GM18909 (cell line): ENCODE data around the gene CPLX3.

Source experiments
- ATAC-seq: cut with Tn5 transposase; IDR thresholded peaks from one replicate; pipeline ENCODE4 v1.9.1; 2021; ENCODE audit warnings: mild to moderate bottlenecking; ENCODE audit not compliant: unreplicated experiment, poor library complexity

Gene CPLX3

DNA sequence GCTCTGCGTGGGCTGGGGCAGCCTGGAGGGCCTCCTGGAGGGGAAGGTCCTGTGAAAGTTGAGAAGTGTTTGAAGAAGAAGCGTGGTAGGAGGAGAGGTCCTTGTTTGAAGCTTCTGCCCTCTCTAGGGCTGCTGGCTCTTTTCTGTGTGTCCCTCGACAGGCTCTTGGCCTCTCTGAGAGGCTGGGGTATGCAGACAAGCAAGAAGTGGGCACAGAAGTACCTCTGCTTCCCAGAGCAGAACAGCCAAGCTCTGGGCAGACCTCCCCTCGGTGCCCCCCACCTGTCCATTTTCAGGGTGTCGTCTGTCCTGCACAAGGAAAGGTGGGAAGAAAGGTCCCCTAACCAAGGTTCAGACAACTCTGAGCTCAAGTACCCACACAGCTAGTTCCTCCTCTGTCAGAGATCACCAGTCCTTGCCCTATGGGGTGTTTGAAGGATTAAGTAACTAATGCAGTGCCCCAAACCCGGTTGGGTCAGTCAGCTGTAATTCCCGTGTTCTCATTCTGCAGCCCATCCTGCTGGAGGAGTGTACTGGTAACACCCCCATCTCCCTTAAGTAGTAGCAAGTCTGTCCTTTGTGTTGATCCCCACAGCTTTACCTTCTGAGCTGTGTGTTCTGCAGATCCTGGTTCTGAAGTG lies 38.3 kb upstream of the CPLX3 start:
- ATAC-seq: no peak

- ATAC-seq: peak; percentile 34
Measured at GRCh38 chr15:74788683-74789151, 37.7 kb upstream of the CPLX3 start.

DNA sequence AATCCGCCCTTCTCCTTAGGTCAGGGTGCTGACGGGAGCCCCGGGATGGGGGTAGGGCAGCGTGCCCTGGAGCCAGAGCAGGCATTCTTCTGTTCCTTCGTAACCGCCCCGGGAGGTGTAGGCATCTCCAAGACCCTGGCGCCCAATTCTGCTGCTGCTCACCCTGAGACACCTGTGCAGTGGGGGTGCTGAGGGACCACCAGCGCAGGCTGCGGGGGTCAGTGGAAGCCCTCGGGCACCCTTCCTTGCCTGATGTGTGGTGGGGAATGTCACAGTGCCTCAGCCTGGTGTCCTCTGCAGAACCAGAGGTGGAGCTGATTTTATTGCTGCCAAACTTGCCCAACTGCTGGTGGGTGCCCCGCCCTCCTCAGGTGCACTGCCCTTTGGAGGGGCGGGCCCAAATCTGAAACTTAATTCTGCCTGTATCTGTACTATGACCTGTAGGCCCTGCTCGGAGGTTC lies 37.2 kb upstream of the CPLX3 start:
- no peak for ATAC-seq

DNA sequence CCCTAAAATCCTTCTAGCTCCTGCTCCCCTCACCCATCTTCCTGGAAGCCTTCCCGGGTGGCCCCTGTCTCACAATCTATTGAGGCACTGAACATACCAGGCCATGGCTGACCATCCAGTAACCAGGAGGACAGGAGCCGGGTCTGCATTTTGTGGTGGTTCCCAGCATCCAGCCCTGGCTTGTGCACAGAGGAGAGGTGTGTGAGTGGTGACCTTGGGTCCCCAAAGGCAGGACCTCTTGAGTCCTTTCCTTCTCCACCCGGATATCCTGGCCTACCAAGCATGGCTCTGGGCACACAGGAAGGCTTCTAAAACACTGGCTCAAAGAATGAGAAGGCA lies 36.7 kb upstream of the CPLX3 start:
- no peak for ATAC-seq

DNA sequence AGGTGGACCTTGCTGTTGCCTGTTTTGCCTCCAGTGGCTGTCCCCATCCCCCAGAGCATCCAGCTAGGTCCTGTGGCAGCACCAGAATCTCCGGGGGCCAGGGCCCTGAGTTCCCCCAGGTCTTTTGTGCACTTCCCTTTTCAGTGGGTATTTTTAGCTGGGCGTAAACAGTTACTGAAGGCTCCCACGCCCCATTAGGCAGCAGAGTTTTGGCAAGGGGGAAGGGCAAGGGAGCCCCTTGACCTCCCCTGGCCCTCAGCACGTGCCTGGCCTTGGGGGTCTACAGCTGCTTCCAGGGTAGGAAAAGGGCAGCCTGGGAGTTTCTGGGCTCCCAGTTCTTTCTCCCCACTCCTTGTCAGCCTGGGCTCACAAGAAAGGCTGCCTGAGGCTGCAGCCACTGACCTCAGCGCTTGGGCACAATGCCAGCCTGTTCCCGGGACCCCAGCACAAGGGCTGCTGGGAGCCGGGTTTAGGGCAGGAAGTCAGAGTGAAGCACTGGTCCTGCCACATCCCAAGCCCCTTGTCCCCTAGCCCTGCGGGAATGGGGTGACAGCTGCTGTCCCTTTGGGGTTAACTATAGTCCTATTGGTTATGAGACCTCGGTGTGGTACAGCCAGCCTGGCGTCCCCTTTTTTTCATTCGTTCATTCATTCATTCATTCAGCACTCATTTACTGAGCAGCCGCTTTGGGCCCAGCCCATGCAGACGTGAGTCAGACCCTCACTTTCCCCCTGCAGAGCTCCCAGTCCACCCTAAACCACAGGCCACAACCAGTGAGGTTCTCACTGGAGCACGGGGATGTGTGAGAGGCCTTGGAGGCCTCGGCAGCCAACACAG lies 36.1 kb upstream of the CPLX3 start:
- ATAC-seq: no peak

DNA sequence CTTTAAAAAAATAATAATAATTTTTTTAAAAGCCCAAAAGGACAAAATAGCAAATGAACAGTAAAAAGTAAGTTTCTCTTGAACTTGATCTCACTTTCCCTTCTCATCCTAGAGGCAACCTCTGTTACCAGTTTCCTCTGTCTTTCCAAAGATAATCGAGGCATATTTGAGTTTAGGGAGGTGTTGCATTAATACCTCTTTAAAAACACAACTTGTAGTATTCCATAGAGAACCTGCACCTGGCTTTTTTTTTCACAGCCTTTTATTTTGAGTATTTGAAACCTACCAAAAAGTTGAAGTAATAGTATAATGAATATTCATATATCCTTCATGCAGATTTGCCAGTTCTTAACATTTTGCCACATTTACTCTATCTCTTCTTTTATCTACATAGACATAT lies 35.4 kb upstream of the CPLX3 start:
- no peak for ATAC-seq

- ATAC-seq: no peak
Measured at GRCh38 chr15:74791667-74792066, 34.8 kb upstream of the CPLX3 start.

DNA sequence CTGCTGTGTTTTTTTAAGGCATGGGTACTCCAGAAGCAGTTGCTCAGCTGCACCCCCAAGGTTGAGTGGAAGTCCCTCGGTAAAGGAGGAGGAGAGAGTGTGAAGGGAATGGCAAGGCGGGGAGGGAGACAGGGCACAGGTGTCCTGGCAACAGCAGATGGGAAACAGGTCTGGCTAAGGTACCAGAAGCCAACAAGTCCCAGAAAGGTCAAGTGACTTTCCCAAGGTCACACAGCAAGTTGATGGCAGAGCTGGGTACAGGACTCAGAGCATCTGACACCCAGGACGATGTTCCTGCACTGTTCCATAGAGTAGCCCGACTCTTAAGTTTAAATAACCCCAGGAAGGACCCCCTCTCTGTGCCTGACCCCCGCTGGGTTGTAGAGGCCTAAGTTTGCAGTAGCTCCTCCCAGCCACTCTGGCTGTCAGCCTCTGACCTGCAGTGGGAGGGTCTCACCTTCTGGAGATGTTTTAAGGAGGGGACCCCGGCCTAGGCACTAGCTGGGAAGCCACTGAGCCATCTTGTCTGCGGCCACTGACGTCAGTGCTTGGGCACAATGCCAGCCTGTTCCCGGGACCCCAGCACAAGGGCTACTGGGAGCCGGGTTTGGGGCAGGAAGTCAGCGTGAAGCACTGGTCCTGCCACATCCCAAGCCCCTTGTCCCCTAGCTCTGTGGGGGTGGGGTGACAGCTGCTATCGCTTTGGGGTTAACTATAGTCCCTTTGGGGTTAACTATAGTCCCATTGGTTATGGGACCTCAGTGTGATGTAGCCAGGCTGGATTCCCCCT lies 34.0 kb upstream of the CPLX3 start:
- no peak for ATAC-seq

- no peak for ATAC-seq
Measured at GRCh38 chr15:74793135-74794028, 33.0 kb upstream of the CPLX3 start.

DNA sequence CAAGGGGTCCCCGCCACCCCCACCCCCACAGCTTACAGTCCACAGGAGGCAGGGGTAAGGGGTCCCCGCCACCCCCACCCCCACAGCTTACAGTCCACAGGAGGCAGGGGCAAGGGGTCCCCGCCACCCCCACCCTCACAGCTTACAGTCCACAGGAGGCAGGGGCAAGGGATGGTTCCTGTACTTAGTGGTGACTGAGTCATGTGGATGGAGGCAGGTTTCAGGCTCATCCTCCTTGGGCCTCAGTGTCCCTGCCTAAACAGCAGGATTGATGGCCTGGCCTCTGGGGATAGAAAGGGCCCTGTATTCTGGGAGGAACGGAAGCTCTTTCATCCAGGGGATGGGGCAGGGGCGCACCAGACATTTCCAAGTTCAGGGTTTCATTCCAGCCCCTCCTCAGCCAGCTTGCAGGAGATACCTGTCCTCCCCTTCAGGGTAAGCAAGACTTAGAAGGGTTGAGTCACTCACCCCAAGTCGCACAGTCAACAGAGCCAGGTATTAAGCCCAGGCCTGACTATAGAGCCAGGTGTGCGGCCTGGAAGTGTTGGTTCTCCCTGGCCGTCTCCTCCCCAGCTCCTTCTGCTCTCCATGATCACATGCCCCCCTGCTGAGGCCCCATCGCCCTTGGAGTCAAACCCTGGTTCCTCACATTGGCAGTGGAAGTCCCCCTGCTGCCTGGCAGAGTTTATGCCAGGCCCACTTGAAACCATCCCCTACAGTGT lies 32.0 kb upstream of the CPLX3 start:
- ATAC-seq: no peak

DNA sequence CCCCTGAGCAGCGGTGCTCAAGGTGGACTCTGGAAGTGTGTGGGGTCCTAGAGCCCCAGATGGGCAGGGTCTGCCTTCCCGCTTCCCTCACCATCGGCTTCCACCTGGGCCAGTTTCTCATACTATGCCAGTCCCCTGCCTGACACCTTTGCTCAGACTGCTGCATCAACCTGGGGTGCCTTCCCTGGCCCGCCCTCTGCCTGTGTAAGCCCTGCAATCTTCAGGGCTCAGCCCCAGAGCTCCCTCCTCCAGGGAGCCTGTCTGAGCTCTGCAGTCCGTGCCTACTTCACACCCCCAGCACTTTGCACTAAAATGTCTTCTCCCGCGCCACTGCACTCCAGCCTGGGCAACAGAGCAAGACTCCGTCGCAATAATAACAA lies 31.5 kb upstream of the CPLX3 start:
- no peak for ATAC-seq

DNA sequence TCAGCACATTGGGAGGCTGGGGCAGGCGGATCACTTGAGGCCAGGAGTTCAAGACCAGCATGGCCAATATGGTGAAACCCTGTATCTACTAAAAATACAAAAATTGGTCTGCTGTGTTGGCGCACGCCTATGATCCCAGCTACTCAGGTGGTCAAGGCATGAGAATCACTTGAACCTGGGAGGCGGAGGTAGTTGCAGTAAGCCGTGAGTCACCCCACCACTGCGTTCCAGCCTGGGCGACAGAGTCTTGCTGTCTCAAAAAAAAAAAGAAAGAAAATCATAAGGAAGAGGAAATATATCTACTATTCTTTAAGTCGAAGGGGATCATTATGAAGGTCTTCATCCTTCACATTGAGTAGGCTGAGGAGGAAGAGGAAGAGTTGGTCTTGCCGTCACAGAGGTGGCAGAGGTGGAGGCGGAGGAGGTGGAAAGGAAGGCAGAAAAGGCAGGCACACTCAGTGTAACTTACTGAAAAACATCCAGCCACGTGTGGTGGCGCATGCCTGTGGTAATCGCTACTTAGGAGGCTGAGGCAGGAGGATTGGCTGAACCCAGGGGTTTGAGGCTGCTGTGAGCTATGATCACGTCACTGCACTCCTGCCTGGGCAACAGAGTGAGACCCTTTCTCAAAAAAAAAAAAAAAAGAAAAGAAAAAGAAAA lies 30.3 kb upstream of the CPLX3 start:
- ATAC-seq: no peak

DNA sequence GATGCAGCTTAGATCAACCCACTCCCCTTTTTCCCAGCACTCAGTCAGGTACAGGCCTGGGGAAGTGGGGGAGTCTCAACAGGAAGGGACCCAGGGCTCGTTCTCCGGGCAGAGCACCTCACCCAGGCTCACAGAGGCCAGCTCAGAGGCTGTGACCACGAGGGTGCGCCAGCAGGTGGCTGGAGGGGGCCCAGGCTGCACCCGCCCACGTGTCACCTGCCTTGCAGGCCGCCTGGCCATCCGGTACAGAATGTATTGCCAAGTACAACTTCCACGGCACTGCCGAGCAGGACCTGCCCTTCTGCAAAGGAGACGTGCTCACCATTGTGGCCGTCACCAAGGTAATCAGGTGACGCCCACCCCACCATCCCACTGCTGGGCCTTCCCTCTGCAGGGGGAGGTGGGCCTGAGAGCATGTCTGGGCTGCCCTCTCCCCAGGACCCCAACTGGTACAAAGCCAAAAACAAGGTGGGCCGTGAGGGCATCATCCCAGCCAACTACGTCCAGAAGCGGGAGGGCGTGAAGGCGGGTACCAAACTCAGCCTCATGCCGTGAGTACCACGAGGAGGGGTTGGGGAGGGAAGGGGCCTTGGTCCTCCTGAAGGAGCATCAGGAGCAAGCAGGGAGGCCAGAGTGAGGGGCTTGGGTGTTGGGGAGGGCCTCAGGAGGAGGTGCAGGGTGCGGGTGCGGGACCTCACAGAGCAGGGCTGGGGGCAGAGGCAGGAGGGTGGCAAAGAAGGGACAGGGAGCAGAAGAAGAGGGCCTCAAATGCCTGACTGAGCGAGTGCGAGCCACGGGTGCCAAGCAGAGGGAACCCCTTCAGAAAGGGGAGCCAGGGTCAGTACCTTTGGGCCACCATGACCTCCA lies 27.8 kb upstream of the CPLX3 start:
- ATAC-seq: no peak

GRCh38 chr15:74799255-74799855 lies 27.1 kb upstream of the CPLX3 start:
- peak; percentile 7 for ATAC-seq

- peak; percentile 68 for ATAC-seq
Measured at GRCh38 chr15:74799856-74800558, 26.4 kb upstream of the CPLX3 start.

GRCh38 chr15:74800559-74801094 lies 25.8 kb upstream of the CPLX3 start:
- no peak for ATAC-seq
